GM18508 (cell line): ENCODE results near the gene CLDN3.

Experiments
- ATAC-seq: cut with Tn5 transposase; IDR thresholded peaks from one replicate; pipeline ENCODE4 v1.9.1; 2021; ENCODE audit warnings: moderate number of reproducible peaks; ENCODE audit not compliant: insufficient read depth, unreplicated experiment

Gene CLDN3

GRCh38 chr7:73773700-73774517 lies 3.8 kb upstream of the CLDN3 start:
- no peak for ATAC-seq

GRCh38 chr7:73770860-73771670 lies 995 bp upstream of the CLDN3 start:
- ATAC-seq = no peak

- no peak for ATAC-seq
These were observed 529 bp downstream of the CLDN3 start for GRCh38 chr7:73769481-73770001.

- no peak for ATAC-seq
These were observed 1.2 kb downstream of the CLDN3 start for GRCh38 chr7:73768641-73769480.

- ATAC-seq = no peak
These were observed 3.4 kb downstream of the CLDN3 start for GRCh38 chr7:73766556-73767229.

- ATAC-seq = no peak
These were observed 7.4 kb downstream of the CLDN3 start for GRCh38 chr7:73762659-73762999.

- ATAC-seq = no peak
These were observed 8.0 kb downstream of the CLDN3 start for GRCh38 chr7:73761854-73762658.

GRCh38 chr7:73758581-73759138 lies 11.4 kb downstream of the CLDN3 start:
- no peak for ATAC-seq

- ATAC-seq = no peak
These were observed 19.9 kb downstream of the CLDN3 start for GRCh38 chr7:73749931-73750776.

- ATAC-seq = no peak
These were observed 23.7 kb downstream of the CLDN3 start for GRCh38 chr7:73746378-73746777.

GRCh38 chr7:73742753-73743641 lies 27.1 kb downstream of the CLDN3 start:
- ATAC-seq = no peak

GRCh38 chr7:73742338-73742752 lies 27.7 kb downstream of the CLDN3 start:
- ATAC-seq = no peak

- ATAC-seq = no peak
These were observed 28.5 kb downstream of the CLDN3 start for GRCh38 chr7:73741600-73741999.

- no peak for ATAC-seq
These were observed 29.3 kb downstream of the CLDN3 start for GRCh38 chr7:73740771-73741170.

- no peak for ATAC-seq
These were observed 29.9 kb downstream of the CLDN3 start for GRCh38 chr7:73740212-73740611.

GRCh38 chr7:73739387-73739767 lies 30.7 kb downstream of the CLDN3 start:
- no peak for ATAC-seq
